Transverse colon (tissue), 4 donors: Measurements from ENCODE around the gene LEUTX. TPM values are rescaled to one million over a fixed set of nuclear protein-coding genes. Genes with fewer than 3 reads are reported as not detected.

Experiments
- DNase-seq: peaks from one replicate; pipeline ENCODE4 v3.0.0-alpha.2; 2019
- H3K27ac ChIP-seq, 4 donors: fragments of 200-600 bp; sonication (generic); 2 replicates each; pipeline ENCODE4 v1.5.1; 2016 to 2018; ENCODE audit warnings: inconsistent platforms in 4 of 4
- H3K27me3 ChIP-seq: fragments of 200-600 bp; sonication (generic); 2 replicates; pipeline ENCODE4 v1.5.1; 2017; ENCODE audit warnings: inconsistent platforms
- H3K36me3 ChIP-seq, 4 donors: fragments of 200-600 bp; sonication (generic); 2 replicates each; pipeline ENCODE4 v1.5.1; 2017 to 2019; ENCODE audit warnings: inconsistent platforms in 4 of 4
- H3K4me1 ChIP-seq, 4 donors: fragments of 200-600 bp; sonication (generic); 2 replicates each; pipeline ENCODE4 v1.5.1; 2017 to 2020; ENCODE audit warnings: inconsistent platforms in 4 of 4
- H3K4me3 ChIP-seq, 4 donors: fragments of 200-600 bp; sonication (generic); 1 replicate in 1 of 4; 2 replicates in 3 of 4; pipeline versions ENCODE4 v1.5.1 to v1.6.1; 2017 to 2019; ENCODE audit warnings: inconsistent platforms in 4 of 4
- H3K9me3 ChIP-seq, 2 donors: fragments of 200-600 bp; sonication (generic); 2 replicates each; pipeline ENCODE4 v1.5.1; 2017 to 2019; ENCODE audit warnings: inconsistent platforms in 2 of 2
- CTCF ChIP-seq, 5 experiments: fragments of 200-600 bp in 3 of 5; fragments of 450-650 bp in 2 of 5; sonication (generic) in 3 of 5; IDR thresholded peaks; 1 replicate in 2 of 5; 2 replicates in 3 of 5; pipeline ENCODE4 v1.5.1; 2016 to 2017; ENCODE audit warnings: antibody characterized with exemption in 5 of 5, inconsistent platforms in 3 of 5, mild to moderate bottlenecking in 2 of 5, moderate library complexity in 1 of 5
- EP300 ChIP-seq: sonication (generic); formaldehyde crosslinking; IDR thresholded peaks from one replicate; pipeline ENCODE4 v1.6.1; 2017; ENCODE audit warnings: antibody characterized with exemption, low read depth
- POLR2A ChIP-seq: fragments of 450-650 bp; IDR thresholded peaks from one replicate; pipeline ENCODE4 v1.6.1; 2016; ENCODE audit warnings: antibody characterized with exemption, mild to moderate bottlenecking, moderate library complexity
- POLR2AphosphoS5 ChIP-seq, 3 donors: sonication (generic); formaldehyde crosslinking; IDR thresholded peaks; one replicate each; pipeline ENCODE4 v1.6.1; 2016; ENCODE audit warnings: antibody characterized with exemption in 3 of 3
- WGBS, 2 donors: methylation state at CpG; one replicate each; pipeline ENCODE4 v1.1.5; 2018; ENCODE audit warnings: low coverage in 1 of 2; 5-methylcytosine and 5-hydroxymethylcytosine counted together
- in situ Hi-C, 4 donors: fragments of 200-750 bp; cut with MboI; loops; one replicate each; pipeline versions ENCODE4 v1.15.0 to v1.15.1; 2017; ENCODE audit warnings: low sequenced_read_pairs in 3 of 4, low pct_ligation_motif_present in 1 of 4, low pct_unique_long_range_greater_than_20kb in 1 of 4
- intact Hi-C: fragments of 100-400 bp; cut with DNase I; formaldehyde crosslinking; loops from one replicate; pipeline ENCODE4 v1.15.1; 2023; ENCODE audit warnings: low total_unique reads
- total RNA-seq, 4 donors: library from RNA; depleted of rRNA; stranded (reverse); fragments of >200 nt; gene quantifications; one replicate each; pipeline ENCODE4 v1.1.0, GENCODE V29; 2016

Gene LEUTX
- total RNA-seq, 4 donors from 2014 or later: not detected

- DNase-seq: no peak
- in situ Hi-C loops (no loop called here), intact Hi-C loops (no loop called here)
- Histone ChIP-seq H3K4me3 (no peak overlapping the region), H3K9me3 (no peaks in the 10 kb centered on the region), H3K36me3 (no peaks in the 10 kb centered on the region), H3K27ac (no peak overlapping the region), H3K27me3 (peaks cover 6% of the 10 kb centered on the region), H3K4me1 (no peaks in the 10 kb centered on the region)
- no peak for TF ChIP-seq POLR2AphosphoS5 (IDR thresholded peaks at IDR 0.05)
- TF ChIP-seq CTCF (IDR thresholded peaks at IDR 0.05): no peak
- TF ChIP-seq POLR2A: no peak
- no peak for TF ChIP-seq EP300
- 52 to 70% methylated on average over 3 of the region's 3 CpGs for WGBS, 2 donors
These were observed 43.0 kb upstream of the LEUTX start for GRCh38 chr19:39735688-39736087.

- no peak for DNase-seq
- Histone ChIP-seq H3K9me3 (no peaks in the 10 kb centered on the region), H3K36me3 (no peaks in the 10 kb centered on the region), H3K27me3 (peaks cover 6% of the 10 kb centered on the region), H3K4me1 (no peaks in the 10 kb centered on the region), H3K27ac (no peak overlapping the region), H3K4me3 (no peak overlapping the region)
- in situ Hi-C loops (no loop called here), intact Hi-C loops (no loop called here)
- no peak for TF ChIP-seq POLR2AphosphoS5 (IDR thresholded peaks at IDR 0.05)
- TF ChIP-seq EP300: no peak
- no peak for TF ChIP-seq CTCF (IDR thresholded peaks at IDR 0.05)
- WGBS, 2 donors: 65 to 82% methylated on average over 1 to 5 of the region's 5 CpGs
These were observed 42.6 kb upstream of the LEUTX start for GRCh38 chr19:39736088-39736487.

GRCh38 chr19:39737351-39737750 is 41.3 kb upstream of the LEUTX start:
- no peak for DNase-seq
- 67% methylated on average over 3 of the region's 3 CpGs; no CpG with 5 or more reads in 1 of the 2 donors for WGBS, 2 donors
- H3K36me3 ChIP-seq: no peaks in the 10 kb centered on the region
- H3K4me3 ChIP-seq: no peak overlapping the region
- intact Hi-C loops (no loop called here), in situ Hi-C loops (no loop called here)
- H3K9me3 ChIP-seq: no peaks in the 10 kb centered on the region
- H3K27me3 ChIP-seq: peaks cover 6% of the 10 kb centered on the region
- no peak for TF ChIP-seq CTCF (IDR thresholded peaks at IDR 0.05)
- no peak for TF ChIP-seq EP300
- TF ChIP-seq POLR2AphosphoS5 (IDR thresholded peaks at IDR 0.05): no peak
- no peak for TF ChIP-seq POLR2A
- no peak overlapping the region for H3K27ac ChIP-seq
- H3K4me1 ChIP-seq: no peaks in the 10 kb centered on the region

DNA sequence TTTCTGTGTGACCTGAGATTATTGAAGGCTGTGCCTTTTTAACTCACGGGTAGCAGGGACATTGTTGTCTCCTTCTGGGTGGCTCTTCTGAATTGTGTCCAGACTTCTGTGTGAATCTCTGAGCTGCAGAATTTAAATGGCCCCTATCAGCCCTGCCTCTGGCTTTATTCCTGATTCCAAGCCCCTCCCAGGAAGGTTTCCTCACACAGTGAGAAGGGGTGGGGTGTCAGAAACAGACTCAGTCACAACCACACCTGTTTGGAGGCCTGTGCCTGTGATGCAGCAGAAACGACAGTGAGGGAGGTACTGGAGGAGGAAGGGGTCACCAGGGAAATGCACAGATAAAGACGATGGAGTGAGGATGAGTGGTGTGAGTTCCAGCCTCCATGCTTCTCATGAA is 40.8 kb upstream of the LEUTX start, which contains the start of gene CLC:
Gene CLC, minus strand, starts transcription at position 139 of the 400 bp plus-strand sequence. Its CDS starts 77 bp downstream, at position 62.
- in situ Hi-C loops (no loop called here), intact Hi-C loops (no loop called here)
- Histone ChIP-seq H3K27ac (no peak within 1 kb of the TSS), H3K27me3 (peaks cover 11% of the 10 kb centered on the region), H3K36me3 (no peaks in the 10 kb centered on the region), H3K4me3 (no peak within 1 kb of the TSS), H3K9me3 (no peaks in the 10 kb centered on the region), H3K4me1 (no peaks in the 10 kb centered on the region)
- TF ChIP-seq CTCF (IDR thresholded peaks at IDR 0.05) (no peak), POLR2AphosphoS5 (IDR thresholded peaks at IDR 0.05) (no peak), EP300 (no peak), POLR2A (no peak)
- 34% methylated on average over 3 of the region's 3 CpGs; no CpG with 5 or more reads in 1 of the 2 donors for WGBS, 2 donors
- no peak for DNase-seq
